BE2C (cell line): ENCODE data around the gene NT5DC4.
"Not testable (repeated sequence)": the region's sequence is repeated elsewhere in the genome, so short reads cannot be mapped to it uniquely, and the experiment has no call there.

ENCODE experiments used
- DNase-seq: peaks from one replicate; pipeline ENCODE4 v3.0.0-alpha.2; 2020
- H3K27me3 ChIP-seq: fragments of 250-450 bp; sonication (Bioruptor Pico); 2 replicates; pipeline ENCODE4 v1.5.1; 2020; ENCODE audit warnings: mild to moderate bottlenecking
- H3K36me3 ChIP-seq: fragments of 250-450 bp; sonication (Bioruptor Pico); 2 replicates; pipeline ENCODE4 v1.5.1; 2020; ENCODE audit warnings: mild to moderate bottlenecking
- H3K4me1 ChIP-seq: fragments of 250-450 bp; sonication (Bioruptor Pico); 2 replicates; pipeline ENCODE4 v1.5.1; 2020
- H3K4me3 ChIP-seq: 2 replicates; pipeline ENCODE4 v1.5.1; 2011; ENCODE audit warnings: low read depth, low read length
- H3K9me3 ChIP-seq: fragments of 250-450 bp; sonication (Bioruptor Pico); 2 replicates; pipeline ENCODE4 v1.5.1; 2020
- CTCF ChIP-seq: IDR thresholded peaks from 2 replicates; pipeline ENCODE4 v1.5.1; 2012; ENCODE audit warnings: mild to moderate bottlenecking, low read depth, low read length

Gene NT5DC4

GRCh38 chr2:112712465-112712864 lies 8.4 kb upstream of the NT5DC4 start:
- Histone ChIP-seq H3K36me3 (no peaks in the 10 kb centered on the region), H3K9me3 (no peaks in the 10 kb centered on the region), H3K27me3 (no peaks in the 10 kb centered on the region), H3K4me1 (no peaks in the 10 kb centered on the region), H3K4me3 (no peak overlapping the region)
- TF ChIP-seq CTCF: no peak
- no peak for DNase-seq

GRCh38 chr2:112712903-112713584 lies 7.8 kb upstream of the NT5DC4 start:
- Histone ChIP-seq H3K9me3 (no peaks in the 10 kb centered on the region), H3K4me1 (no peaks in the 10 kb centered on the region), H3K27me3 (no peaks in the 10 kb centered on the region), H3K4me3 (no peak overlapping the region), H3K36me3 (no peaks in the 10 kb centered on the region)
- no peak for TF ChIP-seq CTCF
- DNase-seq: no peak

- Histone ChIP-seq H3K27me3 (no peaks in the 10 kb centered on the region), H3K4me3 (no peak overlapping the region), H3K36me3 (no peaks in the 10 kb centered on the region), H3K9me3 (no peaks in the 10 kb centered on the region), H3K4me1 (no peaks in the 10 kb centered on the region)
- no peak for TF ChIP-seq CTCF
- DNase-seq: no peak
These were observed 7.3 kb upstream of the NT5DC4 start for GRCh38 chr2:112713585-112713925.

- H3K4me3 ChIP-seq: no peak overlapping the region
- no peak for DNase-seq
- no peaks in the 10 kb centered on the region for H3K9me3 ChIP-seq
- H3K4me1 ChIP-seq: no peaks in the 10 kb centered on the region
- no peaks in the 10 kb centered on the region for H3K27me3 ChIP-seq
- no peak for TF ChIP-seq CTCF
- no peaks in the 10 kb centered on the region for H3K36me3 ChIP-seq
These were observed 6.9 kb upstream of the NT5DC4 start for GRCh38 chr2:112713926-112714325.

- no peak for DNase-seq
- no peaks in the 10 kb centered on the region for H3K27me3 ChIP-seq
- TF ChIP-seq CTCF: no peak
- no peaks in the 10 kb centered on the region for H3K4me1 ChIP-seq
- no peak overlapping the region for H3K4me3 ChIP-seq
- H3K9me3 ChIP-seq: no peaks in the 10 kb centered on the region
- no peaks in the 10 kb centered on the region for H3K36me3 ChIP-seq
These were observed 6.5 kb upstream of the NT5DC4 start for GRCh38 chr2:112714331-112714730.

- TF ChIP-seq CTCF: no peak
- H3K4me1 ChIP-seq: no peaks in the 10 kb centered on the region
- H3K36me3 ChIP-seq: no peaks in the 10 kb centered on the region
- DNase-seq: no peak
- no peaks in the 10 kb centered on the region for H3K27me3 ChIP-seq
- H3K9me3 ChIP-seq: no peaks in the 10 kb centered on the region
- H3K4me3 ChIP-seq: no peak overlapping the region
These were observed 5.8 kb upstream of the NT5DC4 start for GRCh38 chr2:112714836-112715631.

- not testable (repeated sequence) for H3K4me3 ChIP-seq, H3K36me3 ChIP-seq, DNase-seq, H3K27me3 ChIP-seq, H3K9me3 ChIP-seq, H3K4me1 ChIP-seq
These were observed 4.7 kb upstream of the NT5DC4 start for GRCh38 chr2:112716094-112716493.

GRCh38 chr2:112716826-112717352 lies 3.9 kb upstream of the NT5DC4 start:
- not testable (repeated sequence) for H3K4me3 ChIP-seq, H3K9me3 ChIP-seq, DNase-seq, H3K36me3 ChIP-seq, H3K27me3 ChIP-seq, H3K4me1 ChIP-seq
